ENCODE data around the gene KLHL29. TPM values are rescaled to one million over a fixed set of nuclear protein-coding genes. Genes with fewer than 3 reads are reported as not detected.

The KLHL29 gene
- total and polyA plus RNA-seq, 9 donors = 3.0 to 6.6 (median 3.9) TPM

GRCh38 chr2:23693606-23693951, 308.6 kb downstream of the KLHL29 start:
- no peaks in the 10 kb centered on the region for H3K4me1 ChIP-seq (ENCODE audit: insufficient read depth)
- intact Hi-C loops (cut with DNase I) = no loop called here
- DNase-seq = no peak
- TF ChIP-seq EP300 (IDR thresholded peaks at IDR 0.05) (no peak), CTCF (IDR thresholded peaks at IDR 0.05) (no peak), POLR2A (IDR thresholded peaks at IDR 0.05) (no peak)
- no peaks in the 10 kb centered on the region for H3K36me3 ChIP-seq
- 93 to 96% (median 95%) methylated on average over 5 of the region's 5 CpGs for WGBS, 3 donors
- H3K9me3 ChIP-seq = no peaks in the 10 kb centered on the region
- H3K27me3 ChIP-seq = no peaks in the 10 kb centered on the region
- no peak overlapping the region for H3K4me3 ChIP-seq
- H3K27ac ChIP-seq = no peak overlapping the region

- Histone ChIP-seq H3K27ac (no peak overlapping the region), H3K27me3 (no peaks in the 10 kb centered on the region), H3K9me3 (no peaks in the 10 kb centered on the region), H3K4me3 (no peak overlapping the region), H3K4me1 (ENCODE audit: insufficient read depth) (no peaks in the 10 kb centered on the region), H3K36me3 (no peaks in the 10 kb centered on the region)
- intact Hi-C loops (cut with DNase I) = no loop called here
- no peak for DNase-seq
- TF ChIP-seq POLR2A (IDR thresholded peaks at IDR 0.05) = no peak
- TF ChIP-seq EP300 (IDR thresholded peaks at IDR 0.05) = no peak
- no peak for TF ChIP-seq CTCF (IDR thresholded peaks at IDR 0.05)
- WGBS, 3 donors = 87 to 93% (median 91%) methylated on average over 21 of the region's 21 CpGs
Observed at GRCh38 chr2:23694058-23695045, 309.4 kb downstream of the KLHL29 start.

- DNase-seq = no peak
- no peaks in the 10 kb centered on the region for H3K36me3 ChIP-seq
- TF ChIP-seq POLR2A (IDR thresholded peaks at IDR 0.05) (no peak), EP300 (IDR thresholded peaks at IDR 0.05) (no peak), CTCF (IDR thresholded peaks at IDR 0.05) (no peak)
- intact Hi-C loops (cut with DNase I) = no loop called here
- H3K27ac ChIP-seq = no peak overlapping the region
- H3K27me3 ChIP-seq = no peaks in the 10 kb centered on the region
- no peaks in the 10 kb centered on the region for H3K9me3 ChIP-seq
- no peak overlapping the region for H3K4me3 ChIP-seq
- no peaks in the 10 kb centered on the region for H3K4me1 ChIP-seq (ENCODE audit: insufficient read depth)
- WGBS, 3 donors = 95 to 96% (median 96%) methylated on average over 24 of the region's 24 CpGs
Observed at GRCh38 chr2:23695214-23695889, 310.4 kb downstream of the KLHL29 start.

- WGBS, 3 donors = 92 to 96% (median 93%) methylated on average over 29 to 32 of the region's 32 CpGs
- Histone ChIP-seq H3K27ac (no peak overlapping the region), H3K27me3 (no peaks in the 10 kb centered on the region), H3K9me3 (no peaks in the 10 kb centered on the region), H3K4me3 (no peak overlapping the region), H3K4me1 (ENCODE audit: insufficient read depth) (no peaks in the 10 kb centered on the region), H3K36me3 (no peaks in the 10 kb centered on the region)
- TF ChIP-seq CTCF (IDR thresholded peaks at IDR 0.05) = no peak
- no peak for TF ChIP-seq EP300 (IDR thresholded peaks at IDR 0.05)
- no peak for TF ChIP-seq POLR2A (IDR thresholded peaks at IDR 0.05)
- DNase-seq = no peak
- intact Hi-C loops (cut with DNase I) = no loop called here
Observed at GRCh38 chr2:23695890-23696751, 311.1 kb downstream of the KLHL29 start.

All from ovary (tissue), 9 donors.